ENCODE measurements around the gene LETM1. TPM values are rescaled to one million over a fixed set of nuclear protein-coding genes. Genes with fewer than 3 reads are reported as not detected.
A peak's percentile ranks its signal among the peaks of the same experiment; 100 is the strongest.

Gene LETM1
- total and polyA plus RNA-seq, 2 of the 13 experiments (the other 11 are each of a cell fraction or from before 2014, with no cell fraction given) = 9.7 to 41.6 TPM

GRCh38 chr4:1771555-1772305 is 84.2 kb downstream of the LETM1 start (continued):
- no peak for TF ChIP-seq MLX (CRISPR knock-in tag; IDR thresholded peaks at IDR 0.05)
- no peak for TF ChIP-seq BRF2 (CRISPR knock-in tag; IDR thresholded peaks at IDR 0.05)
- TF ChIP-seq PAF1 (CRISPR knock-in tag; IDR thresholded peaks at IDR 0.05) = no peak
- no peak for TF ChIP-seq SMAD3 (CRISPR knock-in tag; IDR thresholded peaks at IDR 0.05)
- TF ChIP-seq AKNA (CRISPR knock-in tag; IDR thresholded peaks at IDR 0.05; ENCODE audit: borderline replicate concordance) = no peak
- peak; percentile 32; the same call in 1 of the 2 replicates for TF ChIP-seq ZNF281 (CRISPR knock-in tag; IDR thresholded peaks at IDR 0.05; ENCODE audit: borderline replicate concordance)
- no peak for TF ChIP-seq ZNF280D (CRISPR knock-in tag; IDR thresholded peaks at IDR 0.05)
- no peak for TF ChIP-seq TCF7 (IDR thresholded peaks at IDR 0.05; ENCODE audit: low read depth)
- TF ChIP-seq ZNF124 (CRISPR knock-in tag; IDR thresholded peaks at IDR 0.05) = no peak
- TF ChIP-seq SMYD3 (CRISPR knock-in tag; IDR thresholded peaks at IDR 0.05) = no peak
- TF ChIP-seq ATF6 (CRISPR knock-in tag; conservative IDR thresholded peaks at IDR 0.05) = no peak
- TF ChIP-seq ZNF556 (CRISPR knock-in tag; IDR thresholded peaks at IDR 0.05; ENCODE audit: borderline replicate concordance) = no peak
- TF ChIP-seq ZNF614 (CRISPR knock-in tag; IDR thresholded peaks at IDR 0.05; ENCODE audit: borderline replicate concordance) = no peak
